ENCODE data around the gene APOLD1.
"Not testable (repeated sequence)": the region's sequence is repeated elsewhere in the genome, so short reads cannot be mapped to it uniquely, and the experiment has no call there.

APOLD1 gene

GRCh38 chr12:12807970-12808702 is 22.7 kb downstream of the APOLD1 start:
- DNase-seq (ENCODE audit: low spot score), result peak; percentile 61

GRCh38 chr12:12810553-12811021 is 25.1 kb downstream of the APOLD1 start:
- DNase-seq (ENCODE audit: low spot score), result no peak

- no peak for DNase-seq (ENCODE audit: low spot score)
Measured at GRCh38 chr12:12811343-12811742, 25.9 kb downstream of the APOLD1 start.

- DNase-seq (ENCODE audit: low spot score), result no peak
Measured at GRCh38 chr12:12812174-12812573, 26.7 kb downstream of the APOLD1 start.

GRCh38 chr12:12812618-12813119 is 27.2 kb downstream of the APOLD1 start:
- DNase-seq (ENCODE audit: low spot score), result no peak

- DNase-seq (ENCODE audit: low spot score), result peak; percentile 90
Measured at GRCh38 chr12:12813120-12814101, 28.0 kb downstream of the APOLD1 start, which contains the start of gene DDX47. DDX47 (plus strand) TSS chr12:12813346; CDS start chr12:12813368, 22 bp downstream.

- DNase-seq (ENCODE audit: low spot score), result no peak
Measured at GRCh38 chr12:12817616-12818015, 32.2 kb downstream of the APOLD1 start.

- DNase-seq (ENCODE audit: low spot score), result no peak
Measured at GRCh38 chr12:12818701-12819100, 33.2 kb downstream of the APOLD1 start.

GRCh38 chr12:12819221-12819620 is 33.8 kb downstream of the APOLD1 start:
- DNase-seq (ENCODE audit: low spot score), result no peak

- DNase-seq (ENCODE audit: low spot score), result no peak
Measured at GRCh38 chr12:12819752-12820311, 34.4 kb downstream of the APOLD1 start.

- not testable (repeated sequence) for DNase-seq (ENCODE audit: low spot score)
Measured at GRCh38 chr12:12820376-12820775, 34.9 kb downstream of the APOLD1 start.

- no peak for DNase-seq (ENCODE audit: low spot score)
Measured at GRCh38 chr12:12821975-12822374, 36.5 kb downstream of the APOLD1 start.

- no peak for DNase-seq (ENCODE audit: low spot score)
Measured at GRCh38 chr12:12822886-12823285, 37.4 kb downstream of the APOLD1 start.

- no peak for DNase-seq (ENCODE audit: low spot score)
Measured at GRCh38 chr12:12823300-12823699, 37.8 kb downstream of the APOLD1 start.

- no peak for DNase-seq (ENCODE audit: low spot score)
Measured at GRCh38 chr12:12823811-12824210, 38.4 kb downstream of the APOLD1 start.

GRCh38 chr12:12835378-12836146 is 50.1 kb downstream of the APOLD1 start:
- no peak for DNase-seq (ENCODE audit: low spot score)

- DNase-seq (ENCODE audit: low spot score), result no peak
Measured at GRCh38 chr12:12836571-12836970, 51.1 kb downstream of the APOLD1 start.

- peak; percentile 61 for DNase-seq (ENCODE audit: low spot score)
Measured at GRCh38 chr12:12837025-12837812, 51.8 kb downstream of the APOLD1 start.

GRCh38 chr12:12837813-12838153 is 52.3 kb downstream of the APOLD1 start:
- no peak for DNase-seq (ENCODE audit: low spot score)

- DNase-seq (ENCODE audit: low spot score), result no peak
Measured at GRCh38 chr12:12839003-12839395, 53.5 kb downstream of the APOLD1 start.

- DNase-seq (ENCODE audit: low spot score), result not testable (repeated sequence)
Measured at GRCh38 chr12:12839439-12839838, 54.0 kb downstream of the APOLD1 start.
